H9 (cell line): ENCODE measurements around the gene GRM1. TPM values are rescaled to one million over a fixed set of nuclear protein-coding genes. Genes with fewer than 3 reads are reported as not detected.
A peak's percentile ranks its signal among the peaks of the same experiment; 100 is the strongest.

Source experiments
- DNase-seq: peaks from one replicate; pipeline ENCODE4 v3.0.0-alpha.2; 2017
- H2AFZ ChIP-seq: one replicate; pipeline ENCODE4 v1.6.1; 2013; ENCODE audit warnings: mild to moderate bottlenecking, low read length, control low read depth, moderate library complexity
- H2AK5ac ChIP-seq: 2 replicates; pipeline ENCODE4 v1.6.1; 2013; ENCODE audit warnings: low read length, control low read depth, mixed read lengths; ENCODE audit not compliant: insufficient read length
- H2BK120ac ChIP-seq: one replicate; pipeline ENCODE4 v1.6.1; 2013; ENCODE audit warnings: low read depth, mild to moderate bottlenecking, low read length, control low read depth, inconsistent platforms; ENCODE audit not compliant: poor library complexity, severe bottlenecking
- H2BK12ac ChIP-seq: 2 replicates; pipeline ENCODE4 v1.6.1; 2013; ENCODE audit warnings: low read length, control low read depth, mixed read lengths, low read depth; ENCODE audit not compliant: insufficient read length
- H2BK15ac ChIP-seq: 2 replicates; pipeline ENCODE4 v1.6.1; 2013; ENCODE audit warnings: low read depth, low read length, control low read depth
- H2BK20ac ChIP-seq: one replicate; pipeline ENCODE4 v1.6.1; 2013; ENCODE audit warnings: low read depth, mild to moderate bottlenecking, low read length, control low read depth, inconsistent platforms; ENCODE audit not compliant: poor library complexity, severe bottlenecking
- H2BK5ac ChIP-seq: 2 replicates; pipeline ENCODE4 v1.6.1; 2013; ENCODE audit warnings: low read length, control low read depth, mixed read lengths; ENCODE audit not compliant: insufficient read length
- H3K14ac ChIP-seq: 2 replicates; pipeline ENCODE4 v1.6.1; 2013; ENCODE audit warnings: low read length, control low read depth; ENCODE audit not compliant: insufficient read depth
- H3K18ac ChIP-seq: 2 replicates; pipeline ENCODE4 v1.6.1; 2013; ENCODE audit warnings: low read depth, mild to moderate bottlenecking, mixed read lengths, low read length, control low read depth; ENCODE audit not compliant: insufficient read length
- H3K23ac ChIP-seq: 2 replicates; pipeline ENCODE4 v1.6.1; 2013; ENCODE audit warnings: low read length, control low read depth, mixed read lengths, low read depth; ENCODE audit not compliant: insufficient read length
- H3K23me2 ChIP-seq: 2 replicates; pipeline ENCODE4 v1.6.1; 2013; ENCODE audit warnings: low read depth, mild to moderate bottlenecking, mixed read lengths, low read length, control low read depth; ENCODE audit not compliant: insufficient read length, poor library complexity, severe bottlenecking
- H3K27ac ChIP-seq: 2 replicates; pipeline ENCODE4 v1.5.1; 2013; ENCODE audit warnings: low read length, control low read depth, mixed read lengths, low read depth; ENCODE audit not compliant: insufficient read length
- H3K27me3 ChIP-seq: 2 replicates; pipeline ENCODE4 v1.6.1; 2013; ENCODE audit warnings: low read length, control low read depth, inconsistent platforms; ENCODE audit not compliant: insufficient read depth
- H3K4ac ChIP-seq: 2 replicates; pipeline ENCODE4 v1.6.1; 2013; ENCODE audit warnings: low read depth, mild to moderate bottlenecking, control low read depth, inconsistent platforms, low read length, moderate library complexity
- H3K4me1 ChIP-seq: 2 replicates; pipeline ENCODE4 v1.6.1; 2013; ENCODE audit warnings: low read length, control low read depth, inconsistent platforms; ENCODE audit not compliant: insufficient read depth
- H3K4me2 ChIP-seq: 2 replicates; pipeline ENCODE4 v1.6.1; 2013; ENCODE audit warnings: low read length, control low read depth, mixed read lengths; ENCODE audit not compliant: insufficient read length, insufficient read depth
- H3K56ac ChIP-seq: 2 replicates; pipeline ENCODE4 v1.6.1; 2013; ENCODE audit warnings: low read depth, mild to moderate bottlenecking, mixed read lengths, low read length, control low read depth; ENCODE audit not compliant: insufficient read length
- H3K79me1 ChIP-seq: 2 replicates; pipeline ENCODE4 v1.6.1; 2013; ENCODE audit warnings: low read depth, mild to moderate bottlenecking, moderate library complexity, low read length, control low read depth, inconsistent platforms; ENCODE audit not compliant: insufficient read depth, poor library complexity, severe bottlenecking
- H3K79me2 ChIP-seq: 2 replicates; pipeline ENCODE4 v1.6.1; 2013; ENCODE audit warnings: low read length, control low read depth, inconsistent platforms; ENCODE audit not compliant: insufficient read depth
- H3K9ac ChIP-seq: 2 replicates; pipeline ENCODE4 v1.6.1; 2013; ENCODE audit warnings: low read length, control low read depth, mixed read lengths; ENCODE audit not compliant: insufficient read length; ENCODE audit errors: extremely low read depth
- H3K9me3 ChIP-seq: one replicate; pipeline ENCODE4 v1.6.1; 2013; ENCODE audit warnings: low read depth, low read length, inconsistent platforms; ENCODE audit not compliant: control insufficient read depth
- H3T11ph ChIP-seq: one replicate; pipeline ENCODE4 v1.6.1; 2013; ENCODE audit warnings: mild to moderate bottlenecking, low read length, control low read depth, inconsistent platforms
- H4K20me1 ChIP-seq: one replicate; pipeline ENCODE4 v1.6.1; 2013; ENCODE audit not compliant: control insufficient read depth, insufficient read length, insufficient read depth
- H4K5ac ChIP-seq: 2 replicates; pipeline ENCODE4 v1.6.1; 2013; ENCODE audit warnings: low read depth, mild to moderate bottlenecking, mixed read lengths, low read length, control low read depth; ENCODE audit not compliant: insufficient read length
- H4K8ac ChIP-seq: replicated peaks from 2 replicates; pipeline ENCODE4 v1.6.1; 2013; ENCODE audit warnings: low read length, control low read depth, mixed read lengths, low read depth; ENCODE audit not compliant: insufficient read length
- H4K91ac ChIP-seq: 2 replicates; pipeline ENCODE4 v1.6.1; 2013; ENCODE audit warnings: low read depth, mild to moderate bottlenecking, moderate library complexity, mixed read lengths, low read length, control low read depth; ENCODE audit not compliant: insufficient read length
- H3K27ac Mint-ChIP-seq, 3 experiments: 2 replicates in 2 of 3; 3 replicates in 1 of 3; pipeline ENCODE4 v1.8.0; 2020 to 2021; ENCODE audit warnings: mixed read lengths in 3 of 3, mild to moderate bottlenecking in 1 of 3, moderate library complexity in 1 of 3
- H3K27me3 Mint-ChIP-seq: 2 replicates; pipeline ENCODE4 v1.8.0; 2021; ENCODE audit warnings: low read depth, mild to moderate bottlenecking, moderate library complexity, mixed read lengths
- H3K36me3 Mint-ChIP-seq, 3 experiments: 2 replicates in 2 of 3; 3 replicates in 1 of 3; pipeline ENCODE4 v1.8.0; 2020 to 2021; ENCODE audit warnings: low read depth in 3 of 3, mixed read lengths in 3 of 3; ENCODE audit not compliant: insufficient read depth in 1 of 3
- H3K4me1 Mint-ChIP-seq, 2 experiments: 2 replicates each; pipeline ENCODE4 v1.8.0; 2020; ENCODE audit warnings: mixed read lengths in 2 of 2
- H3K4me3 Mint-ChIP-seq, 2 experiments: 2 replicates in 1 of 2; 3 replicates in 1 of 2; pipeline ENCODE4 v1.8.0; 2020 to 2021; ENCODE audit warnings: mild to moderate bottlenecking in 2 of 2, mixed read lengths in 2 of 2, moderate library complexity in 1 of 2
- H3K9me3 Mint-ChIP-seq, 2 experiments: 2 replicates in 1 of 2; 3 replicates in 1 of 2; pipeline ENCODE4 v1.8.0; 2020; ENCODE audit warnings: mild to moderate bottlenecking in 2 of 2, mixed read lengths in 2 of 2, moderate library complexity in 1 of 2
- CTCF ChIP-seq: fragments of 200-600 bp; sonication (generic); conservative IDR thresholded peaks from 3 replicates; pipeline ENCODE4 v1.8.0; 2021; ENCODE audit warnings: antibody characterized with exemption, mild to moderate bottlenecking
- WGBS: extraction: QIAGEN DNeasy Blood & Tissue Kit; methylation state at CpG from one replicate; pipeline ENCODE4 v1.1.7; 2013; ENCODE audit warnings: missing lambda C conversion rate, low lambda C conversion rate, mixed read lengths; ENCODE audit not compliant: insufficient read length; ENCODE audit errors: extremely low coverage; 5-methylcytosine and 5-hydroxymethylcytosine counted together
- total RNA-seq: library from RNA; stranded (reverse); gene quantifications from 2 replicates; pipeline ENCODE4 v1.2.1, GENCODE V29; 2021

Gene GRM1
- total RNA-seq, 1 experiment from 2014 or later: 0.39 TPM

GRCh38 chr6:146149770-146150169, 120.9 kb downstream of the GRM1 start:
- H3K9ac ChIP-seq: no peak overlapping the region
- no peaks in the 10 kb centered on the region for H3K79me2 ChIP-seq
- no peaks in the 10 kb centered on the region for H3K23me2 ChIP-seq
- H3K27me3 ChIP-seq: no peaks in the 10 kb centered on the region
- no peak overlapping the region for H2AK5ac ChIP-seq
- no peaks in the 10 kb centered on the region for H3K9me3 ChIP-seq
- no peak overlapping the region for H4K8ac ChIP-seq
- no peak overlapping the region for H2BK20ac ChIP-seq
- H2BK120ac ChIP-seq: no peak overlapping the region
- WGBS: no CpG with 5 or more reads among the region's 1 CpG
- no peak overlapping the region for H3T11ph ChIP-seq
- H3K36me3 Mint-ChIP-seq: no peaks in the 10 kb centered on the region
- H2BK5ac ChIP-seq: no peak overlapping the region
- H3K9me3 Mint-ChIP-seq: no peaks in the 10 kb centered on the region
- H3K56ac ChIP-seq: no peak overlapping the region
- H3K14ac ChIP-seq: no peak overlapping the region
- no peak overlapping the region for H2BK15ac ChIP-seq
- H3K79me1 ChIP-seq: no peaks in the 10 kb centered on the region
- no peak overlapping the region for H3K4me3 Mint-ChIP-seq
- H3K23ac ChIP-seq: no peak overlapping the region
- H4K91ac ChIP-seq: no peak overlapping the region
- H3K4me1 ChIP-seq: peaks cover 3% of the 10 kb centered on the region; the same call in 1 of the 2 replicates
- H3K4ac ChIP-seq: no peak overlapping the region
- TF ChIP-seq CTCF: no peak
- no peak overlapping the region for H2BK12ac ChIP-seq
- H2AFZ ChIP-seq: no peak overlapping the region
- H3K27ac ChIP-seq: no peak overlapping the region
- peaks cover 14 to 18% of the 10 kb centered on the region in 2 experiments for H3K4me1 Mint-ChIP-seq
- no peak overlapping the region for H3K18ac ChIP-seq
- no peak overlapping the region for H3K4me2 ChIP-seq
- no peak for DNase-seq
- no peaks in the 10 kb centered on the region for H3K27me3 Mint-ChIP-seq
- H4K20me1 ChIP-seq: no peaks in the 10 kb centered on the region
- peak overlapping the region in 1 of 3 experiments; percentile 55; a peak in 2 of 7 replicates for H3K27ac Mint-ChIP-seq
- H4K5ac ChIP-seq: no peak overlapping the region
